ENCODE data around the gene TNFRSF8. TPM values are rescaled to one million over a fixed set of nuclear protein-coding genes. Genes with fewer than 3 reads are reported as not detected.

Gene TNFRSF8
- total and polyA plus RNA-seq, 9 of the 15 experiments (the other 6 are each of a cell fraction or from before 2014, with no cell fraction given): 3.5 to 38.4 (median 17.1) TPM

- Histone ChIP-seq H2AFZ (ENCODE audit: low read depth, low read length) (peak overlapping the region; percentile 10; the same call in 1 of the 2 replicates), H3K4me2 (ENCODE audit: insufficient read depth, low read length) (no peak overlapping the region), H4K20me1 (replicated peaks; ENCODE audit: control insufficient read depth, insufficient read depth, low read length) (no peaks in the 10 kb centered on the region), H3K36me3 (ENCODE audit: control insufficient read depth, insufficient read depth, low read length) (peaks cover 20% of the 10 kb centered on the region; the same call in 1 of the 3 replicates), H3K79me2 (ENCODE audit: control insufficient read depth, insufficient read depth, low read length) (no peaks in the 10 kb centered on the region), H3K4me1 (replicated peaks in 1 of 2; ENCODE audit: control insufficient read depth in 2 of 2, insufficient read depth in 2 of 2, low read length in 2 of 2) (peaks cover 22 to 54% of the 10 kb centered on the region in 2 experiments), H3K9ac (ENCODE audit: insufficient read depth in 1 of 2, low read depth in 2 of 2, low read length in 2 of 2) (peak overlapping the region in 1 of 2 experiments; percentile 59; a peak in 2 of 4 replicates), H3K9me1 (ENCODE audit: control insufficient read depth, insufficient read depth, low read length) (no peaks in the 10 kb centered on the region), H3K4me3 (no peak overlapping the region), H3K27ac (ENCODE audit: extremely low read depth, low read depth, low read length) (no peak overlapping the region), H3K9me3 (replicated peaks; ENCODE audit: control insufficient read depth, insufficient read depth, low read depth, low read length) (no peaks in the 10 kb centered on the region), H3K27me3 (ENCODE audit: control insufficient read depth in 2 of 2, insufficient read depth in 2 of 2, low read length in 2 of 2) (no peaks in the 10 kb centered on the region)
- intact Hi-C loops (cut with micrococcal nuclease) (no loop called here), in situ Hi-C loops (cut with MboI) (no loop called here)
- DNase-seq (ENCODE audit: extremely low read depth in 1 of 4, low spot score in 3 of 4) (no peak), FAIRE-seq (no peak), ATAC-seq (no peak)
- TF ChIP-seq POLR2G (IDR thresholded peaks at IDR 0.05; ENCODE audit: low read depth, low read length) (0 out of 2 replicates have a peak, but pooled peaks have one; percentile 13), ZKSCAN8 (CRISPR knock-in tag; IDR thresholded peaks at IDR 0.05) (no peak), POLR2B (IDR thresholded peaks at IDR 0.05; ENCODE audit: low read depth, partially characterized antibody) (no peak), ARID1B (IDR thresholded peaks at IDR 0.05) (peak; percentile 18; the same call in 1 of the 2 replicates), NR2C2 (CRISPR knock-in tag; IDR thresholded peaks at IDR 0.05) (peak; percentile 59; the same call in 1 of the 2 replicates), NR2C2 (tag; IDR thresholded peaks at IDR 0.05) (0 out of 2 replicates have a peak, but pooled peaks have one; percentile 19), ATF1 (CRISPR knock-in tag; IDR thresholded peaks at IDR 0.05) (no peak), ATF1 (tag; IDR thresholded peaks at IDR 0.05) (0 out of 2 replicates have a peak, but pooled peaks have one; percentile 12), ADNP (tag; IDR thresholded peaks at IDR 0.05) (0 out of 2 replicates have a peak, but pooled peaks have one; percentile 34), NR2C1 (IDR thresholded peaks at IDR 0.05) (peak; percentile 40; the same call in 1 of the 2 replicates), NR2C1 (tag; IDR thresholded peaks at IDR 0.05) (peak; percentile 54; the same call in 1 of the 2 replicates)
- BruUV-seq (replicated peaks): no TSS peak
- CTCF ChIA-PET (ENCODE audit: low intra/inter-chr PET ratio): no interaction called here
- POLR2A ChIA-PET: interaction anchor here (0.7 to 1.4 kb wide), 5 partner anchors 9 to 25 kb away, joined by 3 to 6 read pairs (median 3); no protein-coding TSS in a partner anchor
- WGBS (ENCODE audit: insufficient coverage, low coverage, missing lambda C conversion rate): 66% methylated on average over 20 of the region's 20 CpGs
Observed at GRCh38 chr1:12146343-12147112, 83.4 kb downstream of the TNFRSF8 start.
